IgD-negative memory B cell (primary cell): Measurements from ENCODE around the gene CTIF. TPM values are rescaled to one million over a fixed set of nuclear protein-coding genes. Genes with fewer than 3 reads are reported as not detected.

Experiments used
- H3K27ac Mint-ChIP-seq, 3 donors: one replicate each; pipeline ENCODE4 v1.8.0; 2020 to 2022; ENCODE audit warnings: mild to moderate bottlenecking in 3 of 3, mixed read lengths in 3 of 3, moderate library complexity in 1 of 3
- H3K27me3 Mint-ChIP-seq: one replicate; pipeline ENCODE4 v1.8.0; 2021; ENCODE audit warnings: mixed read lengths
- H3K36me3 Mint-ChIP-seq: one replicate; pipeline ENCODE4 v1.8.0; 2020; ENCODE audit warnings: mild to moderate bottlenecking, mixed read lengths
- H3K4me1 Mint-ChIP-seq, 3 donors: one replicate each; pipeline ENCODE4 v1.8.0; 2020 to 2022; ENCODE audit warnings: mixed read lengths in 3 of 3, mild to moderate bottlenecking in 1 of 3
- H3K4me3 Mint-ChIP-seq, 4 donors: one replicate each; pipeline ENCODE4 v1.8.0; 2020 to 2022; ENCODE audit warnings: mild to moderate bottlenecking in 4 of 4, mixed read lengths in 4 of 4, moderate library complexity in 3 of 4
- H3K9me3 Mint-ChIP-seq, 3 donors: one replicate each; pipeline ENCODE4 v1.8.0; 2020 to 2021; ENCODE audit warnings: mixed read lengths in 3 of 3, mild to moderate bottlenecking in 1 of 3
- polyA plus RNA-seq: library from polyadenylated mRNA; unstranded; fragments of 300-500 nt; fragmentation: Illumina TruSeq; gene quantifications from one replicate; pipeline ENCODE4 v1.2.3, GENCODE V29; 2021

The CTIF gene
- polyA plus RNA-seq, 1 donor from 2014 or later = not detected

GRCh38 chr18:48665654-48666053 lies 126.8 kb downstream of the CTIF start:
- Mint-ChIP-seq H3K27ac (no peak overlapping the region), H3K36me3 (peaks cover 8% of the 10 kb centered on the region), H3K4me3 (no peak overlapping the region), H3K4me1 (peaks cover 0 to 8% (median 3%) of the 10 kb centered on the region in 3 donors), H3K9me3 (peaks cover 0 to 9% (median 2%) of the 10 kb centered on the region in 3 donors), H3K27me3 (peaks cover 2% of the 10 kb centered on the region)

DNA sequence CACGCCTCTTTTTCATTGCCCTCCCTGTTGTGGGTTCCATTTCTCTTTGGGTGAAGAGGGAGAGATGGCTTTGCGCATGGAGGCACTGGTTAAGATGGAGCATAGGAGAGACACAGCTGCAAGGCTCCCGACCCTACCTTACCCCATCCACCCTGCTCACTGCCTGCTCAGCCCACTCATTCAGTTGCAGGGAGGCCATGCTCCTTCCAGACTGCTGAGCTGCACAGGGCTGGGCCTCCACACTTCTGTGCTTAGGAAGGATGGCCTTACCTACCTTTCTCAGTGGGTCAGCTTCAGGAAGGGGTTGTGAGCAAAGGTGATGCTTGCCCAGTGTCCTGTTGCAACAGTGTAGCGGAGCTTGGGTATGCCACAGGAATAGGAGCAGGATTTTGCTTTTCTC lies 127.8 kb downstream of the CTIF start:
- Mint-ChIP-seq H3K36me3 (peaks cover 17% of the 10 kb centered on the region), H3K27me3 (no peaks in the 10 kb centered on the region), H3K9me3 (peaks cover 2 to 18% (median 5%) of the 10 kb centered on the region in 3 donors), H3K27ac (no peak overlapping the region), H3K4me1 (peaks cover 0 to 8% (median 2%) of the 10 kb centered on the region in 3 donors), H3K4me3 (no peak overlapping the region)

- Mint-ChIP-seq H3K9me3 (peaks cover 2 to 20% (median 7%) of the 10 kb centered on the region in 3 donors), H3K4me3 (peak overlapping the region in 1 of 4 donors; percentile 56), H3K36me3 (peaks cover 19% of the 10 kb centered on the region), H3K4me1 (peaks cover 0 to 8% (median 2%) of the 10 kb centered on the region in 3 donors), H3K27ac (no peak overlapping the region), H3K27me3 (no peaks in the 10 kb centered on the region)
These were observed 128.7 kb downstream of the CTIF start for GRCh38 chr18:48667276-48668254.

- Mint-ChIP-seq H3K9me3 (peaks cover 2 to 20% (median 7%) of the 10 kb centered on the region in 3 donors), H3K36me3 (peaks cover 19% of the 10 kb centered on the region), H3K27me3 (no peaks in the 10 kb centered on the region), H3K4me1 (peaks cover 2 to 6% (median 5%) of the 10 kb centered on the region in 3 donors), H3K27ac (no peak overlapping the region), H3K4me3 (no peak overlapping the region)
These were observed 129.8 kb downstream of the CTIF start for GRCh38 chr18:48668466-48669179.

DNA sequence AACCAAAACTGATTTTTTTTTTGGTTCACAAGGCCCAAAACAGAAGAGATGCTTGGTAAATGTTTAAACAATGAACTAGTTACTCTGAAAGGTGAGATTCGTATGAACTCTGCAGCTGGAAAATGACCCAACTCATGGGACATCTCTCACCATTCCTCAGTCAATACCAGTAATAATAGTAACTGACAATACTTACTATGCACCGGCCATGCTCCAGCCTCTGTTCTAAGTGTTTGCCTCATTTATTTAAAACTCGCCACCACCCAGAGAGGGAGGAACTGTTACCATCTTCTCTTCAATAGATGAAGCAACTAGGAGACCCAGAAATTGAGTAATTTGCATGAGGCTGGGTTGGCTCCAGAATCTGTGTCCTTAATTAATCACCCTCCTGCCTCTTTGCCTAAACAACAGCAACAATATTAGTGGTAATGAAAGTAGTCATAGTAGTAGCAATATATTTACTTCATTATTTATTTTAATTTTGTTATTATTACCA lies 130.4 kb downstream of the CTIF start:
- Mint-ChIP-seq H3K36me3 (peaks cover 19% of the 10 kb centered on the region), H3K4me1 (peaks cover 2 to 6% (median 5%) of the 10 kb centered on the region in 3 donors), H3K27me3 (no peaks in the 10 kb centered on the region), H3K27ac (no peak overlapping the region), H3K4me3 (no peak overlapping the region), H3K9me3 (peaks cover 2 to 20% (median 7%) of the 10 kb centered on the region in 3 donors)

DNA sequence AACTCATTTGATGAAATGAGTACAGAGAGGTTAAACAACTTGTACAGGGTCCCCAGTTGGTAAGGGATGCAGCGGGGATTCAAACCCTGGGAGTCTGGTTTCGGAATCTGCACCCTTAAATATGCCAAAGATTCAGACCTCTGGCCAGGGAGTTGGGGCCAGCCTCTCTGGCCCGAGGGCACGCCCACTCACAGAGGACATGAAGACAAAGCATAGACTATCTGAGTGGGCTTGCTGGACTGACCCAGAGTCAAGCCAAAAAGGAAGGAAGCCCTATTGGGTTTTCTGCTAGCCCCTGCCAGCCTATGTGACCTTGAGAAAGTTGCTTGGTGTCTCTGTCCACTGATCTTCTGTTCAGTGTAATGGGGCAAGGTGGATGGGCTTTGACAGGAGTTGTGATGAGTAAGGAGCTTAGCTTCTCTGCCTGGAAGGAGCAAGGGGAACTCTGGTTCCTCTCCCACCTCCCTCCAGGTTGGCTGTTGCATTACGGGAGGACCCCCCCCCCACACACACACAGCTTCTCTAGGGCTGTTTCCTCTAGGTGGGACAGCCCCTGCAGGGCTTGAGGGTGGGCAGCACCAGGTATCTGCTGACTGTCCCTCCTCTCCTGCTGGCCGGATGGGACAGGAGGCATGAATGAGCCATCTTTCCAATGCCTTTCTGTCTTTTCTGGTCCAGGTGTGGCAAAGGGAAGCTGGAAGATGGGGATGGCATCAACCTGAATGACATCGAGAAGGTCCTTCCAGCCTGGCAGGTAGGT lies 131.3 kb downstream of the CTIF start:
- Mint-ChIP-seq H3K4me3 (no peak overlapping the region), H3K9me3 (peaks cover 2 to 20% (median 7%) of the 10 kb centered on the region in 3 donors), H3K27me3 (no peaks in the 10 kb centered on the region), H3K27ac (no peak overlapping the region), H3K36me3 (peaks cover 19% of the 10 kb centered on the region), H3K4me1 (peaks cover 2 to 6% (median 5%) of the 10 kb centered on the region in 3 donors)

DNA sequence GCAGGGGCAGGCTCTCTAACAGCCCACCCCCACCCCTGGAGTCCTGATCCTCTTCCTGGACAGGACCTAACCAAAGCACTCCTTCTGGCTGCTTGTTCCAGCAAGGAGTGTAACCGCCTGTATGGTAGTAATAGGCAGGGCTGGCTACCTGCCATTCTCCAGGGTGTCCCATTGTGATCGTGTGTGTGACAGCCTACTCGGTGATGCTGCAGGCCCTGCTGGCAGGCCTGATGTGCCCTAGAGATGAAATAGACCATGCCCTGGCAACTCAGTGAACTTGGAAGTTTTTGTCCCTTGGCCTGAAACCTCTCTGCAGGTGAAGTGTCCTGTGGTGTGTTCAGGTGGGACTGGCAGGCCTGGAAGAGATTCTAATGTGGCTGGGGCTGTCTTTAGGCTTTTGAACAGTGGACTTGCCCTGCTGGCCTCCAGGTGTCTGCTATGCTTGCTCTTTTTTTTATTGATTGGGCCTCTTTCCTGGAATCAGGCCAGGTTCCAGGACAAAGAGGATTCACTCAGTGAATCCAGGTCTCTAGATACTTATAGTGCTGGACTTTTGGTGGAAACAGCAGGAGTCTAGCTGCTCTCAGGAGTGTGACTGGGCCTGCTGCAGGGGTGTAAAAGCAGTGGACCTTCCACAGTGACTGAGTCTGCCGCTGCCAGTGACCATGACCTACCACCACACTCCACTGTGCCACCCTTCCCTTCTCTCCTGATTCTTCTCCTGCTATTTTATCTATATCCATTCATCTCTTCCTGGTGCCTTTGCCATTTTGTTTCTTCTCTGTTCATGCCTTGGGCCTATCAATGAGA lies 132.1 kb downstream of the CTIF start:
- Mint-ChIP-seq H3K4me1 (peaks cover 2 to 7% (median 6%) of the 10 kb centered on the region in 3 donors), H3K36me3 (peaks cover 13% of the 10 kb centered on the region), H3K27ac (no peak overlapping the region), H3K9me3 (peaks cover 2 to 14% (median 7%) of the 10 kb centered on the region in 3 donors), H3K4me3 (no peak overlapping the region), H3K27me3 (no peaks in the 10 kb centered on the region)

DNA sequence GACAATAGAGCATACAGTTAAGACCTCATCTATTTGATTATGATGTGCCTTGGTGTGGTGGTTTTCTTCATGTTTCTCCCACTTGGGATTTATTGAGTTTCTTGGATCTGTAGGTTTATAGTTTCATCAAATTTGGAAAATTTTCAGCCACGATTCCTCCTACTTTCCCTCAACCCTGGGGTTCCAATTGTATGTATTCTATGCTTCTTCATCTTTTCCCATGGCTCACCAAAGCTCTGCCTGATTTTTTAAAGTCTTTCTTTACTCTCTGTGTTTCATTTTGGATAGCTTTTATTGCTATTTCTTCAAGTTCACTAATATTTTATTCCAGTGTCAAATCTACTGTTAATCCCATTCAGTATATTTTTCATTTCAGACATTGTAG lies 132.7 kb downstream of the CTIF start:
- H3K36me3 Mint-ChIP-seq = peaks cover 11% of the 10 kb centered on the region
- no peak overlapping the region for H3K4me3 Mint-ChIP-seq
- no peaks in the 10 kb centered on the region for H3K27me3 Mint-ChIP-seq
- H3K9me3 Mint-ChIP-seq = peaks cover 0 to 12% (median 7%) of the 10 kb centered on the region in 3 donors
- H3K4me1 Mint-ChIP-seq = peaks cover 2 to 7% (median 6%) of the 10 kb centered on the region in 3 donors
- no peak overlapping the region for H3K27ac Mint-ChIP-seq

DNA sequence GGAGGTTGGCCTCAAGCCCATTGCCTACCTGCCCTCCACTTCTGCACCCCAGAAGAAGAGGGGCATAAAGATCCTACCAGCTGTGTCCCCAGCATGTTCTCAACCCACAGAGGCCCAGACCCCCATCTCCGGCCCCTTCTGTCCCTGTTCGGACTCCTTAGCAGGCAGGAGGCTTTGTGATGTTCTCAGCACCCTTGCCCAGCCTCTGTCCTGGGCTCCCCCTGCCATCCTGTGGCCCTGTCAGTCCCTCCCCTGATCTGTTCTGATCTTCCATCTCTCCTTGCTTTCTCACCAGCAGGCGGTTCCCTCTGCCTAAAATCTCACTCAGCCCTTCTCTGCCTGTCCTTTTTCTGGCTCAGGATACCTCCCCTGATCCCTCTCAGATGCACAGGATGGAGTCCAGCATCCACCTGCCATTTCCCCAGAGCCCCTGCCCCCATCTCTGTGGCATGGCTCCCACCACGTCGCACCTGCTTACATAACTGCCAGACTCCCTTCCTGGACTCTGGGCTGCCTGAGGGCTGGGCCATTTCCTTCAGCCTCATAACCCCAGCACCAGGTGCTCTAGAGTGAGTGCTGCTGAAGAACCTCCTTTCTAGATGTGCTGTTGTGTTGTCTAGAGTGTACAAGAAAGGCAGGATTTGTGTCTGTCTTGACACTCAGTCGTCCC lies 134.0 kb downstream of the CTIF start:
- H3K36me3 Mint-ChIP-seq = peaks cover 11% of the 10 kb centered on the region
- no peaks in the 10 kb centered on the region for H3K27me3 Mint-ChIP-seq
- H3K4me3 Mint-ChIP-seq = peak overlapping the region in 1 of 4 donors; percentile 74
- peaks cover 2 to 6% (median 2%) of the 10 kb centered on the region in 3 donors for H3K4me1 Mint-ChIP-seq
- H3K9me3 Mint-ChIP-seq = peaks cover 0 to 12% (median 7%) of the 10 kb centered on the region in 3 donors
- H3K27ac Mint-ChIP-seq = peak overlapping the region in 1 of 3 donors; percentile 23

- Mint-ChIP-seq H3K4me3 (no peak overlapping the region), H3K27me3 (no peaks in the 10 kb centered on the region), H3K4me1 (peaks cover under 1 to 6% (median 2%) of the 10 kb centered on the region in 3 donors), H3K36me3 (peaks cover 11% of the 10 kb centered on the region), H3K9me3 (peaks cover 0 to 12% (median 7%) of the 10 kb centered on the region in 3 donors), H3K27ac (peak overlapping the region in 1 of 3 donors; percentile 23)
These were observed 134.6 kb downstream of the CTIF start for GRCh38 chr18:48673456-48673852.

GRCh38 chr18:48673853-48674721 lies 135.3 kb downstream of the CTIF start:
- Mint-ChIP-seq H3K4me1 (peaks cover 0 to 6% (median 2%) of the 10 kb centered on the region in 3 donors), H3K36me3 (peaks cover 11% of the 10 kb centered on the region), H3K27ac (no peak overlapping the region), H3K9me3 (peaks cover 0 to 12% (median 7%) of the 10 kb centered on the region in 3 donors), H3K4me3 (no peak overlapping the region), H3K27me3 (no peaks in the 10 kb centered on the region)

DNA sequence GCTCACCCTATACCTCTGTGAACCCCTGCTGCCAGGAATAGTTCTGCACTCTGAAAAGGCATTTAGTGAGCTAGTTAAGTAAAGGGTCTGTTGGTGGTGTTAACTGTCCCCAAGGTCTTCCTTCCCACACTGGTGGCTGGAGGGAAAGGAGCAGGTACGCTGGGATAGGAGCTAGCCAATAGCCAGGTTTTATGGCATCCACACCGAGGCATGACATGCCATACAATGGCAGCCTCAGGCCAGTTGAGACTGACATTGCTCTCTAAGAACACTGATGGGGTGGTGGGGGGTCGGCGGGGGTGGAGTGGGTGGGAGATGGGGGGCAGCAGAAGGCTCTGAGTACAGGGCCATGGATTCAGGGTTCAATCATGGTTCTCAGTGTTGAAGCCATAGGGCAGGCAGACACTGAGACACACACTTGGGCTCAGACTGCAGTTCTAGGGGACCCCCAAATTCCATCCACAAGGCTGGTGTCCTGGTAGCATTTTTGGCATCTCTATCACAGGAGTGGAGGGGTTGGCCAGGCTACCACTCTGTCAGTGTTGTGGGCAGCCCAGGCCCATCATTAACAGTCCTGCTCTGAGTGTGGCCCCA lies 136.0 kb downstream of the CTIF start:
- Mint-ChIP-seq H3K4me1 (peaks cover 0 to 6% (median 2%) of the 10 kb centered on the region in 3 donors), H3K27ac (peak overlapping the region in 1 of 3 donors; percentile 16), H3K27me3 (no peaks in the 10 kb centered on the region), H3K9me3 (peaks cover 0 to 12% (median 7%) of the 10 kb centered on the region in 3 donors), H3K4me3 (peak overlapping the region in 1 of 4 donors; percentile 12), H3K36me3 (peaks cover 11% of the 10 kb centered on the region)
